Effector CD4-positive, alpha-beta T cell (primary cell): ENCODE results near the gene FBP1.
A peak's percentile ranks its signal among the peaks of the same experiment; 100 is the strongest.
"Not testable (repeated sequence)": the region's sequence is repeated elsewhere in the genome, so short reads cannot be mapped to it uniquely, and the experiment has no call there.

Experiments used
- DNase-seq: peaks from one replicate; pipeline ENCODE4 v3.0.0-alpha.2; 2020

FBP1 gene

GRCh38 chr9:94611638-94612068 lies 27.7 kb downstream of the FBP1 start:
- no peak for DNase-seq

GRCh38 chr9:94610181-94610606 lies 29.1 kb downstream of the FBP1 start:
- DNase-seq, result no peak

DNA sequence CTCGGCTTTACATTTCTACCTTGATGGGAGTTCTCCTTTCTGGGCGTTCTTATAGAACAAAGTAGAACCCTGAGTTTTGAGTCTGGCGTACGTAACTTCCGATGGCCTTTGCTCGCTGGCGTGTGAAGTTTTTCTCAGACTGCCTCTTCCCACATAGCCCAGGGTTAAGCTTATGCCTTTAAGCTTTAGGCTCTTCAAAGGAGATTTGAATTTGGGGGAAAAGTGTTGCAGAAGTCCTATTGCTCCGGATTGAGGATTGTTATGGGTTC lies 32.0 kb downstream of the FBP1 start:
- DNase-seq, result no peak

GRCh38 chr9:94606646-94607422 lies 32.5 kb downstream of the FBP1 start:
- no peak for DNase-seq

DNA sequence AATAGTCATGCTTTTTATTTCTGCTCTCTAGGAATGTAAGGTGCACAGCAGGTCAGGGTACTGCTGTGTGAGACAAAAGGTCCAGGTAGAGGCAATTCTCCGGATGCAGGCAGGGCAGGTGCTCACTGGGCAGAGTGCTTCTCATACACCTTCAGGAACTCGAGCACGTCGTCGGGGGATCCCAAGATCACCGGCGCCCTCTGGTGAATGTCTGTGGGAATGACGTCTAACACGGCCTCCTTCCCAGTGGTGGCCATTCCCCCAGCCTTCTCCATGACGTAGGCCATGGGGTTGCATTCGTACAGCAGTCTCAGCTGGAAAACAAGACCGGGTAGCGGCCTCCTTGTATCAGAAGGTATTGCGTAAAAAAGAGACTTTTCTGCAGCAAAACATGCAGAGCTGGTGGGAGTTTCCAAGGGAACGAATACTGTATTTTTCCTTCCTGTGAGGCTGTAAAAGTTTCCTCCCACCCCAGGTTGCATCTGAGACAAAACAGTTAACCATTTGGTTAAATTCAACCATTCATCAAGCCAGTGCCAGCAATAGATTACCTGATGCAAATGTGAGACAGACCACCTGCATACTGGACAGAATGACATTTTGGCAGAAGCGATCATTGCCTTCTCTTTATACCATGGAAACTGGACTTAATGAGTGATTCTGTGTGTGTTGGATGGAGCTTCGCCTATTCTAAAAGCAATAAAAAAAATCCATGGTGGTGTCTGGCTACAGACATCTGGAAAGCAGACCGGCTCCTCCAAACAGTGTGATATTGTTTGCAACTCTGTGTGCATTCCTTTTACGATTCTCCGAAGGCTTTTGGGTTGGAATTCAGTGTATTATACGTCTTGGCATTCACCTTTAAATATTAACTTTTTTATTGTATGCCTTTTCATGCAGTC lies 35.8 kb downstream of the FBP1 start:
- peak; percentile 41 for DNase-seq

- no peak for DNase-seq
These were observed 36.7 kb downstream of the FBP1 start for GRCh38 chr9:94602666-94603065.

- DNase-seq, result no peak
These were observed 38.6 kb downstream of the FBP1 start for GRCh38 chr9:94600715-94601114.

DNA sequence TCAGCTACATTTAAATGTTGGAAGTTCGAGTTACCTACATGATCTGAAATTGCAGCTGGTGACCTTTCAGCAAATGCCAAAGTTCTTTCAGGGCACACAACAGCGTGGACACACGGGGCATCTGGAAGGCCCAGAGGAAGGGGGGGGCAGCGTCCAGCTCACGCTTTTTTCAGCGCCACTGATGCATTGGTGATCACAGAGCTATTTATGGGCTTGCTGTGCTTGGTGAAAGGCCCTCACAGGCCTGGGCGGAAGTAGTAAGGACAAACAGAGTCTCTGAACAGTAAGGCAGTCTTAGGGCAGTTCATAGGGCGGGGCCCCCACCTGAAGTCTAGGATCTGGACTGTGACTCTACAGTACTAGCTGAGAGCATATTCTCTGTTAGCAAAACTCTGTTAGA lies 39.1 kb downstream of the FBP1 start:
- no peak for DNase-seq

DNA sequence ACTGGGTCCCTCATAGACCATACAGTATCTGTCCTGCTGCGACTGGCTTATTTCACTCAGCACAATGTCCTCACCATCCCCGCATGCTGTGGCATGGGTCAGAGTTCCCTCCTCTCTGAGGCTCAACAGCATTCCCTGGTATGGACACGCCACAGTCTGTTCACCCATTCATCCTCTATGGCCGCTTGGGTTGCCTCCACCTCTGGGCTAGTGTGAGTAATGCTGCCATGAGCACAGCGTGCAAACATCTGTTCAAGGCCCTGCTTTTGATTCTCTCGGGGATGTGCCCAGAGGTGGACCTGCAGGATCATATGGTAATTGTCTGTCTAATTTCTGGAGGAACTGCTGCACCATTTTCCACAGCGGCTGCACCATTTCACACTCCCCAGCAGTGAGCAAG lies 40.2 kb downstream of the FBP1 start:
- no peak for DNase-seq

GRCh38 chr9:94593459-94594345 lies 45.6 kb downstream of the FBP1 start, which contains the start of gene FBP2:
Gene FBP2 (minus strand): TSS chr9:94593824. CDS start chr9:94593726, 98 bp downstream.
- no peak for DNase-seq

- DNase-seq, result not testable (repeated sequence)
These were observed 46.6 kb downstream of the FBP1 start for GRCh38 chr9:94592683-94593082.

DNA sequence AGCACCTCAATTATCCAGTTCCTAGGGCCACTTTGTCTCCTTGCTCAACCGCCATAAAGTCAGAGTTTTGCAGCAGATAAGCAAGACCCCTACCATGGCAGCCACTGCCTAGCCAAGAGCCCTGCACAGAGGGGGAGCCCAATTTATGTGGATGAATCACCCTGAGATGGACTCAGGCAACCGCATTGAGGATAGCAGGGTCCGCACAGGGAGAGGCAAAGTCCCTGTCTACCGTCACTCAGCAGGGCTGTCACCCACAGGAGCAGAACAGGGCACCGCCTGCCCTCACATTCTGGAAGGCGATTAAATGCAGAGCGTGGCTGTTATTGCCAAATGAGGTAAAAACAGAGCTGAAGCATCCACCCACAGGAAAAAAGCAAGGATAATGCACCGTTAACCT lies 47.4 kb downstream of the FBP1 start:
- no peak for DNase-seq

DNA sequence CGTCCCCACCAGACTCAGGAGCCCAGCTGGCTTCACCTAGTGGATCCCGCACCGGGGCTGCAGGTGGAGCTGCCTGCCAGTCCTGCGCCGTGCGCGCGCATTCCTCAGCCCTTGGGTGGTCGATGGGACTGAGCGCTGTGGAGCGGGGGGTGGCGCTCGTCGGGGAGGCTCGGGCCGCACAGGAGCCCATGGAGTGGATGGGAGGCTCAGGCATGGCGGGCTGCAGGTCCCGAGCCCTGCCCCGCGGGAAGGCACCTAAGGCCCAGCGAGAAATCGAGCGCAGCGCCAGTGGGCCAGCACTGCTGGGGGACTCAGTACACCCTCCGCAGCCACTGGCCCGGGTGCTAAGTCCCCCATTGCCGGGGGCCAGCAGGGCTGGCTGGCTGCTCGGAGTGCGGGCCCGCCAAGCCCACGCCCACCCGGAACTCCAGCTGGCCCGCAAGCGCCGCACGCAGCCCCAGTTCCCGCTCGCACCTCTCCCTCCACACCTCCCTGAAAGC lies 48.2 kb downstream of the FBP1 start:
- DNase-seq, result not testable (repeated sequence)

- DNase-seq, result no peak
These were observed 50.6 kb downstream of the FBP1 start for GRCh38 chr9:94588681-94589080.

GRCh38 chr9:94586814-94587213 lies 52.5 kb downstream of the FBP1 start:
- DNase-seq, result no peak

- no peak for DNase-seq
These were observed 53.0 kb downstream of the FBP1 start for GRCh38 chr9:94586316-94586715.

DNA sequence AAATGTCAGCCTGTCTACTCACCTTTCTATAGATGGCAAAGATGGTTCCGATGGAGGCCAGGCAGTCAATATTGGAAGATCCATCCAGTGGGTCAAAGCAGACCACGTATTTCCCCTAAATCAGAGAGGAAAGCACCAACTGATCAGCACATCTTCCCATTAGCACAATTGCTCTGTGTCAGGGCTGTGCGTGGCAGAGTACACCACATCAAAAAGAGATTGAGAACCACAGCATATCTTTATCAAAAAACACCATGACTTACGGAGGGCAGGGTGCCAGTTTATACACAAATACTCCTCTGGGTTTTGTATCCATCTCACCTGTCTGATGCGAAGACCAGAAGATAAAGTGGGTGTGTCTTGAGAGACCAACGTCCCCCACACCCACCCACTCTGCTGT lies 54.8 kb downstream of the FBP1 start:
- DNase-seq, result no peak

GRCh38 chr9:94581728-94582127 lies 57.6 kb downstream of the FBP1 start:
- no peak for DNase-seq

DNA sequence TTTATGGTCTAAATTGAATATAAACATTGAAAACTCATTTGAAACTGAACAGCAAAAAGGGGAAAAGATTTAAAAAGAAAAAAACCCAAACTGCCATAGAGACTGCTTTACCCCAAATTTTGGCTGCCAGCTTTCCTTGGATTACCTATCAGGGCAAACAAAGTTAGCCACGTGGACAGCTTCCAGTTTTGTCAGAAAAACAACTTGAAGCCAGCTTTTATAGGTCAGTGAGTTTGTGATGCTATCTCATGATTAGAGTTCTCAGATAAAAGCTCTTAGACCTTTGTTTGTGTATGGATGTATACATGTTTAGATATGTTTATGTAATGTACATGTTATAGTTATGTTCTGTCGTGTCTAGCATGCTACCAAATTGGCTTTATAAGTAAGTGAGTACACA lies 61.7 kb downstream of the FBP1 start:
- no peak for DNase-seq

DNA sequence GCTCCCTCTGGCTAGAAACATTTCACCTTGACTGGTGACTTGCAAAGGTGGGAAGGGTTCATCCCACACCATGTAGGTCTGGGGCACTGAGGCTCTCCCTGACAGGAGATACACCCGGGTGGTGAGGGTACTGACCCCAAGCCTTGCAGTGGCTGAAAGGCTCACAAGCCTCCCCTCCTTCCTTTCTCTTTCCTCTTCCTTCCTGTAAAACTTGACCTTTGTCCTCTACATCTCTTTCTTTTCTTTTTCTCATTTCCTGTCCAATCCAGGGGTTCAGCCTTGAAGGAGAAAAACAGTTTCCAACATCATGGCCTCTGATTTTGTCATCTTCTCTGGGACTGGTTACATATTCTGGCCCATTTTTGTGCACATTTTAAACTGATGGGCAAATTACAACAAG lies 62.3 kb downstream of the FBP1 start:
- DNase-seq, result no peak

DNA sequence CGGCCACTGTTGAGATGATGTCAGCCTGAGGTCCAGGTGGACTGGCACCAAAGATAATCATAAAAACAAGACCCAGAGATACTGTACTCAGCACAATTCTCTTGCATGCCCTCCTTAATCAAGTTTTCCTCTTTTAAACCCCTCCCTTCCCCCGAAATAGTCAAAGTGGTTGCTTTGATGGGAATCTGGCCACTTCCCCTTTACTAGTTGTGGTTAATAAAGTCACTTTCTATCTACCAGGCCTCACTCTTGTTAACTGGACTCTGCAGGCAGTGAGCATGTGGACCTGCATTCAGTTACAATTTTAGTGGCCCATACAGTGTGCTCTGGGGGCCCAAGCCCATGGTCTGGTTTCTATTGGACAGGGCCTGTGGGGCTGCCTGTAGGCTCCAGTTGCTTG lies 63.2 kb downstream of the FBP1 start:
- no peak for DNase-seq

DNA sequence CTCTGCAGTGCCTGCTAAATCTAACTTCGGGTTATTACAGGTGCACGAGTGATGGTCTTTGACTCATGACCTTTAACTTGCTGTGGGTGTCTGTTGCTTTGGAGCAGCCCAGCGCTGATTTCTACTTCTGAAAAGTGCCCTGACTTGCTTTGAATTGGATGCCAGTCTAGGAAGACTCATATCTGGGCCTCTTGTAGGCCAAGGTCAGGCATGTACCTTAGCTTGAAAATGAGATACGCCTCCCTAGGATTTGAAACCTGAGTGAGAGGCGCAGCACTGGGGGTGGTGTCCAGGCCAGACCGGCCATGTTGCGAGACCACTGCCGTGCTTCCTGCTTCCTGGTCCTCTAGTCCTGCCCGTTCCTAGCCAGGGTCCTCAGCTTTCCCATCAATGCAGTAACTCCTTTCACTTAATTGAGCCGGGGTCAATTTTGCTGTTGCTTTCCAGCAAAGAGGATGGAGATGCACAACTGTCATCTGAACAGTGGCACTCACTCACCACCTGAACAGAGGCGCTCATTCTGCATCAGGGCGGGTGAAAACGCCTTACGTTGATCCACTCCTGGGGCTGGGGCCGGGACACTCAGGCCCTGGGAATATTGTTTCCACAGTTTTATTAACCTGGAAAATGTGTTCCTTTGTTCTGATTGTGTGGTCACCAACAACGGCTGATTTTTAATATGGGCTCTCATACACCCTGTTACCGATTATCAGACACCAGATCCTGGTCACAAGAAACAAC lies 70.2 kb downstream of the FBP1 start:
- DNase-seq, result no peak
